OCI-LY1 (cell line): ENCODE results near the gene RABL2B.

Experiments
- EZH2 ChIP-seq: fragments of 200-600 bp; sonication (generic), shearing (Covaris generic); IDR thresholded peaks from 2 replicates; pipeline ENCODE4 v1.8.0; 2017; ENCODE audit warnings: borderline replicate concordance, mixed run types, mild to moderate bottlenecking, antibody characterized with exemption, low read length, moderate library complexity, mixed read lengths
- TF ChIP-seq, protein P1 (sequence below): fragments of 200-600 bp; sonication (generic), shearing (Covaris generic); IDR thresholded peaks from 2 replicates; pipeline ENCODE4 v1.5.1; 2017; ENCODE audit warnings: mild to moderate bottlenecking, antibody characterized with exemption, low read length, moderate library complexity, mixed read lengths

DNA sequence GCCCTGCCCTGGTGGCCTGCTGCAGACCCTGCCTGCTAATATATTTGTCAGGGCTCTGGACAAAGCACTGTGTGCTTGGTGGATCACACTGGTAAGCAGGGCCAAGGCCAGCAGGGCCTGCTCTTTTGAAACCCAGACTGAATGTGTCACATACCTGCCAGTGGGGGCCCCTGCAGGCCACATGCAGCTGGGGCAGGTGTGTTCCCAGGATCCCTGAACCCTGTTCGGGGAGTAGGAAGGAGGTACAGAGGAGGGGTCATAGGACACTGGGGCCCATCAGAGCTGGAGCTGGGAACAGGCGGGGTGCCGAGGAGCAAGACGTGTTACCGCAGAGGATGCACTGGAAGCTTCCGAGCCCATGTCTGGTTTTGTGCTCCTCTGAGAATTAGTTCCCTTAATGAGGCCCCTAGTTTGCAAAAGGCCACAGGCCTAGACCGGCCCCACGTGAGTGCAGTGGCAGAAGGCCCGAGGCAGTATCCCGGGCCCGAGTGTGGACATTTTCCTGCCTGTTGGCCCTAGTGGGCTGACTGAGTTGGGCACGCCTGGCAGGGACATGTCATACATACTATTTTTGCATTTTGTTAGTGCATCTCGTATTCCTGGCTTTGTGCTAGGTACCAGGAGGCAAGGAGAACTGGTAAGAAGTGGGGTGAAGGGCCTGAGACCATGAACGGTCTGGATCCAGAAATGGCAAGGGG is 56.6 kb downstream of the RABL2B start:
- TF ChIP-seq, protein P1, sequence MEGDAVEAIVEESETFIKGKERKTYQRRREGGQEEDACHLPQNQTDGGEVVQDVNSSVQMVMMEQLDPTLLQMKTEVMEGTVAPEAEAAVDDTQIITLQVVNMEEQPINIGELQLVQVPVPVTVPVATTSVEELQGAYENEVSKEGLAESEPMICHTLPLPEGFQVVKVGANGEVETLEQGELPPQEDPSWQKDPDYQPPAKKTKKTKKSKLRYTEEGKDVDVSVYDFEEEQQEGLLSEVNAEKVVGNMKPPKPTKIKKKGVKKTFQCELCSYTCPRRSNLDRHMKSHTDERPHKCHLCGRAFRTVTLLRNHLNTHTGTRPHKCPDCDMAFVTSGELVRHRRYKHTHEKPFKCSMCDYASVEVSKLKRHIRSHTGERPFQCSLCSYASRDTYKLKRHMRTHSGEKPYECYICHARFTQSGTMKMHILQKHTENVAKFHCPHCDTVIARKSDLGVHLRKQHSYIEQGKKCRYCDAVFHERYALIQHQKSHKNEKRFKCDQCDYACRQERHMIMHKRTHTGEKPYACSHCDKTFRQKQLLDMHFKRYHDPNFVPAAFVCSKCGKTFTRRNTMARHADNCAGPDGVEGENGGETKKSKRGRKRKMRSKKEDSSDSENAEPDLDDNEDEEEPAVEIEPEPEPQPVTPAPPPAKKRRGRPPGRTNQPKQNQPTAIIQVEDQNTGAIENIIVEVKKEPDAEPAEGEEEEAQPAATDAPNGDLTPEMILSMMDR: no peak; the same call in 1 of the 2 replicates
- TF ChIP-seq EZH2: no peak
